Measurements from ENCODE around the gene SHROOM3. TPM values are rescaled to one million over a fixed set of nuclear protein-coding genes. Genes with fewer than 3 reads are reported as not detected.

Gene SHROOM3
- total RNA-seq, 4 donors from 2014 or later, result 20.3 to 50.9 (median 34.9) TPM

- no peaks in the 10 kb centered on the region for H3K9me3 ChIP-seq
- H3K27me3 ChIP-seq, result no peaks in the 10 kb centered on the region
- 67 to 77% methylated on average over 2 of the region's 2 CpGs for WGBS, 2 donors
- no peak overlapping the region for H3K4me3 ChIP-seq
- TF ChIP-seq POLR2A (IDR thresholded peaks at IDR 0.05) (no peak), CTCF (IDR thresholded peaks at IDR 0.05) (no peak)
- intact Hi-C loops (cut with DNase I), result no loop called here
- no peaks in the 10 kb centered on the region for H3K4me1 ChIP-seq
- no peaks in the 10 kb centered on the region for H3K36me3 ChIP-seq
- DNase-seq, result no peak
- no peak overlapping the region for H3K27ac ChIP-seq
Measured at GRCh38 chr4:76670631-76671030, 235.6 kb downstream of the SHROOM3 start.

- DNase-seq, result no peak
- Histone ChIP-seq H3K4me1 (no peaks in the 10 kb centered on the region), H3K36me3 (no peaks in the 10 kb centered on the region), H3K9me3 (no peaks in the 10 kb centered on the region), H3K4me3 (no peak overlapping the region), H3K27ac (no peak overlapping the region), H3K27me3 (no peaks in the 10 kb centered on the region)
- WGBS, 2 donors, result 83 to 92% methylated on average over 1 of the region's 1 CpG
- intact Hi-C loops (cut with DNase I), result no loop called here
- TF ChIP-seq POLR2A (IDR thresholded peaks at IDR 0.05) (no peak), CTCF (IDR thresholded peaks at IDR 0.05) (no peak)
Measured at GRCh38 chr4:76673362-76673761, 238.3 kb downstream of the SHROOM3 start.

GRCh38 chr4:76674983-76675382 is 240.0 kb downstream of the SHROOM3 start:
- H3K36me3 ChIP-seq, result no peaks in the 10 kb centered on the region
- H3K9me3 ChIP-seq, result no peaks in the 10 kb centered on the region
- no peaks in the 10 kb centered on the region for H3K4me1 ChIP-seq
- no peaks in the 10 kb centered on the region for H3K27me3 ChIP-seq
- intact Hi-C loops (cut with DNase I), result no loop called here
- TF ChIP-seq CTCF (IDR thresholded peaks at IDR 0.05) (no peak), POLR2A (IDR thresholded peaks at IDR 0.05) (no peak)
- no peak overlapping the region for H3K4me3 ChIP-seq
- DNase-seq, result no peak
- no peak overlapping the region for H3K27ac ChIP-seq
- WGBS, 2 donors, result 94% methylated on average over 2 to 3 of the region's 3 CpGs

GRCh38 chr4:76677571-76678326 is 242.7 kb downstream of the SHROOM3 start:
- no peaks in the 10 kb centered on the region for H3K9me3 ChIP-seq
- no peak for TF ChIP-seq CTCF (IDR thresholded peaks at IDR 0.05)
- TF ChIP-seq POLR2A (IDR thresholded peaks at IDR 0.05), result no peak
- H3K4me1 ChIP-seq, result no peaks in the 10 kb centered on the region
- no peaks in the 10 kb centered on the region for H3K36me3 ChIP-seq
- no peaks in the 10 kb centered on the region for H3K27me3 ChIP-seq
- WGBS, 2 donors, result 70 to 85% methylated on average over 7 of the region's 7 CpGs
- DNase-seq, result no peak
- H3K27ac ChIP-seq, result no peak overlapping the region
- intact Hi-C loops (cut with DNase I), result no loop called here
- no peak overlapping the region for H3K4me3 ChIP-seq

- no peak for DNase-seq
- H3K4me3 ChIP-seq, result no peak overlapping the region
- no peak overlapping the region for H3K27ac ChIP-seq
- no peaks in the 10 kb centered on the region for H3K9me3 ChIP-seq
- H3K4me1 ChIP-seq, result no peaks in the 10 kb centered on the region
- no peak for TF ChIP-seq CTCF (IDR thresholded peaks at IDR 0.05)
- TF ChIP-seq POLR2A (IDR thresholded peaks at IDR 0.05), result no peak
- H3K36me3 ChIP-seq, result no peaks in the 10 kb centered on the region
- H3K27me3 ChIP-seq, result peaks cover 0 to 8% (median 0%) of the 10 kb centered on the region in 4 donors
- 70 to 83% methylated on average over 4 of the region's 4 CpGs for WGBS, 2 donors
- intact Hi-C loops (cut with DNase I), result no loop called here
Measured at GRCh38 chr4:76679691-76680090, 244.7 kb downstream of the SHROOM3 start.
